Colonic mucosa (tissue), 4 donors: Measurements from ENCODE around the gene UBE2L6. TPM values are rescaled to one million over a fixed set of nuclear protein-coding genes. Genes with fewer than 3 reads are reported as not detected.

Experiments used
- DNase-seq: peaks from one replicate; pipeline ENCODE4 v3.0.0-alpha.2; 2020
- H3K27ac ChIP-seq: fragments of 200-600 bp; one replicate; pipeline ENCODE4 v1.8.0; 2021
- H3K27me3 ChIP-seq: fragments of 200-600 bp; one replicate; pipeline ENCODE4 v1.8.0; 2021
- H3K36me3 ChIP-seq: fragments of 200-600 bp; one replicate; pipeline ENCODE4 v1.8.0; 2021
- H3K4me1 ChIP-seq: fragments of 200-600 bp; one replicate; pipeline ENCODE4 v1.8.0; 2021; ENCODE audit warnings: mild to moderate bottlenecking
- H3K4me3 ChIP-seq: fragments of 200-600 bp; one replicate; pipeline ENCODE4 v1.8.0; 2021
- H3K9ac ChIP-seq, 2 donors: one replicate each; pipeline ENCODE4 v1.7.0; 2013; ENCODE audit warnings: control low read depth in 2 of 2, low read depth in 2 of 2, low read length in 2 of 2
- H3K9me3 ChIP-seq: fragments of 200-600 bp; one replicate; pipeline ENCODE4 v1.8.0; 2021
- intact Hi-C: fragments of 100-400 bp; cut with DNase I; formaldehyde crosslinking; loops from one replicate; pipeline ENCODE4 v1.14.1; 2022
- total RNA-seq, 2 donors: library from RNA; stranded (reverse); fragmentation: NEBNext Ultra II Directional in 1 of 2; extraction: Animal tissue kit (Norgen Biotek cat#: 25700) in 1 of 2; gene quantifications; one replicate each; pipeline ENCODE4 v1.2.1, GENCODE V29; 2021
- TF ChIP-seq, protein P1 (sequence below): fragments of 200-600 bp; IDR thresholded peaks from one replicate; pipeline ENCODE4 v1.8.0; 2022; ENCODE audit warnings: antibody characterized with exemption, mild to moderate bottlenecking
- donor health status: healthy.
- donor health status: DM: no; HTN: no; CAD: no.
- donor health status: DM: no; HTN: no; CAD: no.

The UBE2L6 gene
- total RNA-seq, 2 donors from 2014 or later: 28.3 to 35.3 TPM

DNA sequence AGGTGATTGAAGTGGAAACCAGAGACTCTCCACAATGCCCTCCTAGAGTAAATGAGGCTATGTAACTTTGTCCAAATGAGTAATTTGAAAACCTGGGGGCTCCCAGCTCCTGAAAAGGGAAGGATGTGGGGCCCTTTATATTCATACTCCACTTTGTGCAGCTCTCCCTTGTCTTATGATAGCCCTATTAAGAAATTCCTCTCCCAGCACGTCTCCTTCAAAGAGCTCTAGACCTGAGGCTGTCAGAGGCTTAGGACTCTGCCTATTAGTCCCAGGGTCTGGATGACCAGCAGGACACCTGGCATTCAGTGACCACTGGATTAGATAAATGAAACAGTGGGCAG, 54.0 kb downstream of the UBE2L6 start:
- Histone ChIP-seq H3K27me3 (no peaks in the 10 kb centered on the region), H3K9me3 (no peaks in the 10 kb centered on the region), H3K27ac (no peak overlapping the region), H3K4me1 (peaks cover 4% of the 10 kb centered on the region), H3K36me3 (no peaks in the 10 kb centered on the region), H3K9ac (peak overlapping the region in 1 of 2 donors; percentile 35), H3K4me3 (no peak overlapping the region)
- intact Hi-C loops: no loop called here
- DNase-seq: no peak
- TF ChIP-seq, protein P1, sequence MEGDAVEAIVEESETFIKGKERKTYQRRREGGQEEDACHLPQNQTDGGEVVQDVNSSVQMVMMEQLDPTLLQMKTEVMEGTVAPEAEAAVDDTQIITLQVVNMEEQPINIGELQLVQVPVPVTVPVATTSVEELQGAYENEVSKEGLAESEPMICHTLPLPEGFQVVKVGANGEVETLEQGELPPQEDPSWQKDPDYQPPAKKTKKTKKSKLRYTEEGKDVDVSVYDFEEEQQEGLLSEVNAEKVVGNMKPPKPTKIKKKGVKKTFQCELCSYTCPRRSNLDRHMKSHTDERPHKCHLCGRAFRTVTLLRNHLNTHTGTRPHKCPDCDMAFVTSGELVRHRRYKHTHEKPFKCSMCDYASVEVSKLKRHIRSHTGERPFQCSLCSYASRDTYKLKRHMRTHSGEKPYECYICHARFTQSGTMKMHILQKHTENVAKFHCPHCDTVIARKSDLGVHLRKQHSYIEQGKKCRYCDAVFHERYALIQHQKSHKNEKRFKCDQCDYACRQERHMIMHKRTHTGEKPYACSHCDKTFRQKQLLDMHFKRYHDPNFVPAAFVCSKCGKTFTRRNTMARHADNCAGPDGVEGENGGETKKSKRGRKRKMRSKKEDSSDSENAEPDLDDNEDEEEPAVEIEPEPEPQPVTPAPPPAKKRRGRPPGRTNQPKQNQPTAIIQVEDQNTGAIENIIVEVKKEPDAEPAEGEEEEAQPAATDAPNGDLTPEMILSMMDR: no peak

DNA sequence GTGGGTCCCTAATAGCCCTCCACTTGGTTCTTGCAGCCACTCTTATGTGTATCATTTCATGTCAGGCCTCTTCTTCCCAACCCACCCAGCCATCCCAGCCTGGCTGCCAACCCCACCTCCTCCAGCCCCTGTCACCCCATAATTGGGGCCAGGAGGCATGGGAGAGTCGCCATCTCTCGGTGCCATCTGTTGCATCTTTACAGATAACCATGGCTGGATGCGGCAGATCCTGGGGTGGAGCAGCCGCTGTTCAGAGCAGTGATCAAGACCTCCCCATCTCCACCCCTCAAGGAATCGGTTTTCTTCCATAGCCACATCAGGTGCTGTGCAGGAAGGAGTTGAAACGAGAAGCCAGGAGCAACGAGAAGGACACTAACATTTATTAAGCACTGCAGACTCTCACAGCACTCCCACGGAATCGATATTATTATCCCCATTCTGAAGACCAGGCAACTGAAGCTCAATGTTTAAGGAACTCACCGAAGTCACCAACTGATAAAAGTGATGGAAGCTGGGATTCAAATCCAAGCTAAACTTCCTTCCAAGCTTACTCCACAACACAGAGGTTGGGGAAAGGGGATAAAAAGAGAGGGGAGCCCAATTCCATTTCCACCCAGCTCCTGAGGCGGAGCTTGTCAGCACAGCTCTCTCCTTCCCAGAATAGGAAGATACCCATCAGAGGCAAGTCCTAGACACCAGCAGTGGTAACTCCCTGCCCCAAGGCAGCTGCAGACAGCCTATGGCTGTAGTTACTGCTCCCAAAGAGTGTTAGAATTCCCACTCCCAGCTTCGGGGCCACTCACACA, 54.6 kb downstream of the UBE2L6 start:
- no peak overlapping the region for H3K27ac ChIP-seq
- H3K4me3 ChIP-seq: no peak overlapping the region
- no peaks in the 10 kb centered on the region for H3K27me3 ChIP-seq
- TF ChIP-seq, protein P1: no peak
- no peaks in the 10 kb centered on the region for H3K36me3 ChIP-seq
- no peaks in the 10 kb centered on the region for H3K9me3 ChIP-seq
- peaks cover 4% of the 10 kb centered on the region for H3K4me1 ChIP-seq
- H3K9ac ChIP-seq: no peak overlapping the region
- intact Hi-C loops: no loop called here
- no peak for DNase-seq

DNA sequence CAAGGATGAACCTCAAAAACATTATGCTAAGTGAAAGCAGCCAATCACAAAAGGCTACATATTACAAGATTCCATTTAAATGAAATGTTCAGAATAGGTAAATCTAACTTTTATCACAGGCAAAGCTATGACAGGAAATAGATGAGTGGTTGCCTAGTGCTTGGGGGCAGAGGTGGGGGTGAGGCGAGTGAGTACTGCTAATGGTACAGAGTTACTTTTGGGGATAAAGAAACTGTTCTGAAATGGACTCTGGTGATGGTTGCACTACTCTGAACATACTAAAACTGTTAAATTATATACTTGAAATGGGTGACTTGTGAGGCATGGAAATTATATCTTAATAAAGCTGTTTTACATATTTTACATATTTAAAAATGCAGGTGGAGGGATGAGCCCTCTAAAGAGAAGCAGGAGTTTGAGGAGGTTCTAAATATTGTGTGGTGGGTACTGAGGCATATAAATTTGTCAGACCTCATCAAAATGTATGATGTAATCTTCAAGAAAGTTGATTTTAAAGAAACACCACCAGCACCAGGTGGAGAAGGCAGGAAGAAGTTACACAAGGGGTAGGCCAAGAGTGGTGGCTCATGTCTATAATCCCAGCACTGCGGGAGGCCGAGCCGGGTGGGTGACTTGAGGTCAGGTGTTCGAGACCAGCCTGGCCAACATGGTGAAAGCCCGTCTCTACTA, 55.6 kb downstream of the UBE2L6 start:
- DNase-seq: no peak
- TF ChIP-seq, protein P1: no peak
- peaks cover 4% of the 10 kb centered on the region for H3K4me1 ChIP-seq
- H3K27me3 ChIP-seq: no peaks in the 10 kb centered on the region
- no peaks in the 10 kb centered on the region for H3K9me3 ChIP-seq
- H3K27ac ChIP-seq: no peak overlapping the region
- H3K36me3 ChIP-seq: no peaks in the 10 kb centered on the region
- H3K9ac ChIP-seq: no peak overlapping the region
- intact Hi-C loops: no loop called here
- H3K4me3 ChIP-seq: no peak overlapping the region

DNA sequence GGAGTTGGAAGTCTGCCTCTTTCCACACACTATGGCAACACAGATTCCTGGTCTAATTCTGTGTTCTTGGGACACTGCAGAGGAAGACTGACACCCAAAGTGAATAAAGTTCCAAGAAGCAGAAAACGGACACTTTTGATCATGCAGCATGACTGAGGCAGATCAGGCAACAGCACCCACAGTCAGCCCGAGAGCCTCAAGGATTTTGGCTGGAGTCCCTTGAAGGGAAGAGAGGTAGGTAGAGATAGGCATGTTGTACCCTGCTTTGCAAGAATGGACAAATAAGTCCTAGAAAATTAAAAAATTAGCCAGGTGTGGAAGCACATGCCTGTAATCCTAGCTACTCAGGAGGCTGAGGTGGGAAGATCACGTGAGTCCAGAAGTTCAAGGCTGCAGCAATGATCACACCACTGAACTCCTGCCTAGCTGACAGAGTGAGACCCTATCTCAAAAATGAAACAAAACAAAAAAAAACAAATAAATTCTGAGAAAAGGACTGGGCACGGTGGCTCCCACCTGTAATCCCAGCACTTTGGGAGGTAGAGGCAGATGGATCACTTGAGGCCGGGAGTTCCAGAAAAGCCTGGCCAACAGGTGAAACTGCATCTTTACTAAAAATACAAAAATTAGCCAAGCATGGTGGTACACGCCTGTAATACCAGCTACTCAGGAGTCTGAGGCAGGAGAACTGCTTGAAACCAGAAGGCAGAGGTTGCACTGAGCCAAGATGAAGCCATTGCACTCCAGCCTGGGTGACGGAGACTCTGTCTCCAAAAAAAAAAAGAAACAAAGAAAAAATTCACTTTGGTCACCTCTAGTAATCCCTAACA, 58.9 kb downstream of the UBE2L6 start:
- Histone ChIP-seq H3K4me1 (no peaks in the 10 kb centered on the region), H3K9me3 (no peaks in the 10 kb centered on the region), H3K4me3 (no peak overlapping the region), H3K36me3 (no peaks in the 10 kb centered on the region), H3K27me3 (no peaks in the 10 kb centered on the region), H3K9ac (no peak overlapping the region), H3K27ac (no peak overlapping the region)
- no peak for DNase-seq
- intact Hi-C loops: no loop called here
- TF ChIP-seq, protein P1: no peak

DNA sequence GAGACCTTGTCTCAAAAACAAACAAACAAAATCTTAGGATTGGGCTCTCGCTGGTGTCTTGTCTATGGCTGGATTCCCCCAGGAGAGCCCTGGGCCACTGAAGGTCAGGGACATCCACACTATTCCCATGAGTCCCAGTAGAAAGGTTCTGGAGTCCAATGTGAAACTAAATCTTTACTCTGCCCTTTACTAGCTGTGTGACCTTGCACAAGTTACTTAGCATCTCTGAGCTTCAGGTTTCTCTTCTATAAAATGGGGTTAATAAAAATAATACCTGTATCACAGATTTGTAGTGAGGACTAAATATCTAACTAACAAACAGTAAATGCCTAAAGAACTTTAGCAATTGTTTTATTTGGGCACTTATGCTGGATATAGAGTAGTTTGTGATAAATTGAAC, 61.0 kb downstream of the UBE2L6 start:
- Histone ChIP-seq H3K36me3 (no peaks in the 10 kb centered on the region), H3K4me3 (no peak overlapping the region), H3K27ac (no peak overlapping the region), H3K27me3 (no peaks in the 10 kb centered on the region), H3K4me1 (no peaks in the 10 kb centered on the region), H3K9ac (no peak overlapping the region), H3K9me3 (no peaks in the 10 kb centered on the region)
- intact Hi-C loops: no loop called here
- TF ChIP-seq, protein P1: no peak
- DNase-seq: no peak
